Epithelial cell of esophagus (primary cell): ENCODE measurements around the gene ANK2.
"Not testable (repeated sequence)": the region's sequence is repeated elsewhere in the genome, so short reads cannot be mapped to it uniquely, and the experiment has no call there.

Experiments used
- DNase-seq: peaks from one replicate; pipeline ENCODE4 v3.0.0; 2010; ENCODE audit warnings: low read depth
- H3K4me3 ChIP-seq: 2 replicates; pipeline ENCODE4 v1.5.1; 2011; ENCODE audit warnings: mild to moderate bottlenecking, low read length, control low read depth
- CTCF ChIP-seq: IDR thresholded peaks from 2 replicates; pipeline ENCODE4 v1.5.1; 2011; ENCODE audit warnings: low read depth, mild to moderate bottlenecking, low read length, control low read depth, inconsistent platforms; ENCODE audit not compliant: insufficient read depth; ENCODE audit errors: missing control alignments

The ANK2 gene

GRCh38 chr4:113236916-113237315 is 187.5 kb downstream of the ANK2 start:
- DNase-seq, result no peak
- no peak for TF ChIP-seq CTCF
- no peak overlapping the region for H3K4me3 ChIP-seq

DNA sequence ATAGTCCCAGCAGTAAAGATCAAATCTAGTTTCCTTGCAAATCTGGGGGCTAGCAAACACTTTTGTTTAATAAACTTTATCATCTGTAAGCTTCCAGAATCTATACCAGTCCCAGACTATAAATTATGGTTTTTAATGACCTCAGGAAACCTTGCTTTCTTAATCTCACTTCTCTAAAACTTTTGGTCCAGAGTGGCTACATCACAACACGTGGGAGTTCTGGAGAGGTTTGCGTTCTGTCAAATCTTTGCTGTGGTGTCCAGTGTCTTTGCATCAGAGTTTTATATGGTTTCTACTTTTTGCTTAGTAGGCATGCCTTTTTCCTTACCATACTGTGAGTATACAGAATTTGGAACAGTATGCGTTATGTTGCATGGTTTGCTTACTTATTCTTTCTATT is 193.9 kb downstream of the ANK2 start:
- H3K4me3 ChIP-seq, result no peak overlapping the region
- DNase-seq, result no peak
- no peak for TF ChIP-seq CTCF

DNA sequence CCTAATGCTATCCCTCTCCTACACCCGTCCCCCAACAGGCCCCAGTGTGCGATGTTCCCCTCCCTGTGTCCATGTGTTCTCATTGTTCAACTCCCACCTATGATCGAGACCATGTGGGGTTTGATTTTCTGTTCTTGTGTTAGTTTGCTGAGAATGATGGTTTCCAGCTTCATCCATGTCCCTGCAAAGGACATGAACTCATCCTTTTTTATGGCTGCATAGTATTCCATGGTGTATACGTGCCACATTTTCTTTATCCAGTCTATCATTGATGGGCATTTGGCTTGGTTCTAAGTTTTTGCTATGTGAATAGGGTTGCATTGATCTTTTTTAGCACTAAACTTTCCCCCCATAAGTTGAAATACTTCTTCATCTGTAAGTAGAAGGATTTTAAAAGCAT is 195.3 kb downstream of the ANK2 start:
- not testable (repeated sequence) for H3K4me3 ChIP-seq, DNase-seq

GRCh38 chr4:113248320-113248719 is 198.9 kb downstream of the ANK2 start:
- no peak for DNase-seq
- TF ChIP-seq CTCF, result no peak
- no peak overlapping the region for H3K4me3 ChIP-seq

- TF ChIP-seq CTCF, result no peak
- no peak for DNase-seq
- no peak overlapping the region for H3K4me3 ChIP-seq
Measured at GRCh38 chr4:113255628-113256027, 206.2 kb downstream of the ANK2 start.

DNA sequence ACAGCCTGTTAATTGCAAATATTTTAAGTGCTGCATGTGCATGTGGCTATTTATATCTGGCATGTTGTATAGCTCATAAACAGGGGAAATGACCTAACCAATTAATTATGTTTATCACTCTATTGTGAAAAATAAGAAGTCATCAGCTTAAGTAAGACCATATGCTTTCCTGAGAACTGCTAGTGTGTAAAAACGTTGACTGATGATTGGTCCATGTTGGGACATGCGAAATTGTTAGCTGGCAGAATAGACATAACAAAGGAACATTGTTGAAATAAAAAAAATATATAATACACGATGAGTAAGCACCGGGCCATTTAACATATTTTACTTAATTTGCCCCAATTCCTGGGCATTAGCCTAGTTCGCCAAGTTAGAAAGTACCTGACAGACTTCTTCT is 207.5 kb downstream of the ANK2 start:
- no peak for TF ChIP-seq CTCF

DNA sequence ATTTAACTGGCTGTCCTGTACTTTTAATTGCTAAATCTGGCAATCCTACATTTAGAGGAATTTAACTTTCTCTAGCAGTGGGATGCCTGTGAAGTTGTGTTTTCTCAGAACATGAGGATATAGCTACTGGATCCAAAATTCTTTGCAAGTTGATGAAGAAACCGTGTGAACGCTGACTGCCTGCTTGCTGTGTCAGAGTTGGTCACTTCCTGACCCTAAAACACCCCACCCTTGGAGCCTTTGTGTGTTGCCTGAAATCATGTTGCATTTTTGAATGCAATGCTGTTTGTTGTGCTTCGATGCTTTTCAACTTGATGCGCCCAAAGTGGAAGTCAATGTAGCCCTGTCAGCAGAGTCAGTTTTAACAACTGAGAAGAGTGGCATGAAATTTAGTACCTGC is 211.2 kb downstream of the ANK2 start:
- TF ChIP-seq CTCF, result no peak
- DNase-seq, result peak; percentile 17

More for the DNA sequence above, 207.5 kb downstream of the ANK2 start:
- DNase-seq, result peak; percentile 68
- no peak overlapping the region for H3K4me3 ChIP-seq

DNA sequence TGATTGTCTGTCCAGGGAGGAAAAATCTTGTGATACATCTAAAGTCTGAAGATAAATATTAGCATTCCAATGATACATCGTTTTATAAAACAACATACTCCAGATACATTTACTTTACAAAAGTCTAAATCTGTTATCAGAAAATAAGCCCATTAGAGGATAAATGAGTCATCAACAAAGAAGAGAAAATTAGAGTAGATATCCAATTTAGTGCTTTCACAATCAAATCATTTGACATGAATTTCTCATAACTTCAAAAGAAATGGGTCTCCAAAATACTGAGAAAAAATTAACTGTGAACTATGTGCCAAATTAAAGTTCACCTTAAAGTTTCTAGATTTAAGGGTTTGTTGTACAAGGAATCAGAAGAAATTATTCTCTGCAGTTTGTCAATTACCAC is 213.8 kb downstream of the ANK2 start:
- no peak overlapping the region for H3K4me3 ChIP-seq
- TF ChIP-seq CTCF, result no peak
- no peak for DNase-seq

More for the DNA sequence above, 211.2 kb downstream of the ANK2 start:
- H3K4me3 ChIP-seq, result no peak overlapping the region
